ENCODE data around the gene CASP7.
A peak's percentile ranks its signal among the peaks of the same experiment; 100 is the strongest.

The CASP7 gene

DNA sequence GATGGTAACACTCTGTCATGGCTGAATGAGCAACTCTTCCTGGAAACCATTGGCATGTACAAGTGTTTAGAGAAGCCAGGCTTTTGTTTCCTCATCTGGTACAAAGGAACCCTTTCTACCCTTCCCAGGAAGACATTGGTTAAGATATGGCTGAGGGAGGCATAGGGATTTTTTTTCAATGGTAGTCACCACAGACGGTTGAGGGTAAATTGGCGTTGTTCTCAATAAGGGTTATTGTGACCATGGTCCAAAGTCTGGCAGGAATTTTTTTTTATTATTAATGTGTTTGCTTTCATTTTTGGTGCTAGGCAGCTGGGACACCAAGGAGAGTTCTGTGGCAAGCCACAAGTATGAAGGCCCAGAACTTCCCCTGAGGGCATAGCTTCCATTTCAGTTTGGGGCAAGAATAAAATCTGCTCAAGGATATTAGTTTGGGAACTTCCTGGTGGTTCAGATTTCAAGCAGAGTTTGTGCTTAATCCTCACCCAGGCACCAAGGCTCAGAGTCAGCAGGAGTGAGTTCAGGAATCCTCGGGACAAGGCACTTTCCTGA lies 71.5 kb downstream of the CASP7 start, which contains the start of gene PLEKHS1:
TSS of gene PLEKHS1 (plus strand) at position 502 of the 552 bp plus-strand sequence. CDS start 3,596 bp downstream, outside the sequence.
- H3K27me3 ChIP-seq (ENCODE audit: control insufficient read depth in 1 of 2, insufficient read depth in 1 of 2, low read length in 2 of 2), result peaks cover 0 to 4% of the 10 kb centered on the region in 2 experiments
- H2BK15ac ChIP-seq (ENCODE audit: low read depth, poor library complexity, severe bottlenecking), result no peak within 1 kb of the TSS
- H3K4ac ChIP-seq (ENCODE audit: low read depth in 1 of 2, low read length in 2 of 2), result no peak within 1 kb of the TSS
- WGBS, result 96% methylated on average over 3 of the region's 3 CpGs
- H2BK5ac ChIP-seq (ENCODE audit: low read depth, low read length, poor library complexity, severe bottlenecking), result no peak within 1 kb of the TSS
- H3K18ac ChIP-seq (ENCODE audit: low read depth in 1 of 2, low read length in 2 of 2), result no peak within 1 kb of the TSS
- H4K8ac ChIP-seq (ENCODE audit: low read length), result no peak within 1 kb of the TSS
- no peak within 1 kb of the TSS for H3K27ac ChIP-seq (ENCODE audit: low read length, poor library complexity, severe bottlenecking)
- H3K4me3 ChIP-seq (ENCODE audit: insufficient read depth in 1 of 2, low read depth in 1 of 2, low read length in 2 of 2), result no peak within 1 kb of the TSS
- no peak within 1 kb of the TSS for H2AK5ac ChIP-seq (ENCODE audit: low read length, severe bottlenecking)
- H3K4me2 ChIP-seq (ENCODE audit: low read length, poor library complexity, severe bottlenecking), result no peak within 1 kb of the TSS
- no peak within 1 kb of the TSS for H3K9ac ChIP-seq (ENCODE audit: low read length)
- H3K4me1 ChIP-seq (ENCODE audit: control insufficient read depth, insufficient read depth, low read depth, low read length), result no peaks in the 10 kb centered on the region
- no peak within 1 kb of the TSS for H2BK120ac ChIP-seq (ENCODE audit: low read depth, low read length)
- H3K79me1 ChIP-seq (replicated peaks; ENCODE audit: low read length, poor library complexity, severe bottlenecking), result no peaks in the 10 kb centered on the region
- H2AFZ ChIP-seq (ENCODE audit: low read depth, low read length), result no peak within 1 kb of the TSS
- H2BK12ac ChIP-seq (ENCODE audit: low read length in 2 of 2), result no peak within 1 kb of the TSS
- no peaks in the 10 kb centered on the region for H3K36me3 ChIP-seq (ENCODE audit: control insufficient read depth in 1 of 2, insufficient read depth in 2 of 2, low read depth in 1 of 2, low read length in 2 of 2)
- H3K23ac ChIP-seq (ENCODE audit: low read length in 2 of 2), result no peak within 1 kb of the TSS
- H4K91ac ChIP-seq (ENCODE audit: low read length), result no peak within 1 kb of the TSS
- H3K9me3 ChIP-seq (ENCODE audit: control insufficient read depth, low read length), result no peaks in the 10 kb centered on the region
- no peak within 1 kb of the TSS for H3K14ac ChIP-seq (ENCODE audit: low read length in 2 of 2)
- DNase-seq, result peak; percentile 37

DNA sequence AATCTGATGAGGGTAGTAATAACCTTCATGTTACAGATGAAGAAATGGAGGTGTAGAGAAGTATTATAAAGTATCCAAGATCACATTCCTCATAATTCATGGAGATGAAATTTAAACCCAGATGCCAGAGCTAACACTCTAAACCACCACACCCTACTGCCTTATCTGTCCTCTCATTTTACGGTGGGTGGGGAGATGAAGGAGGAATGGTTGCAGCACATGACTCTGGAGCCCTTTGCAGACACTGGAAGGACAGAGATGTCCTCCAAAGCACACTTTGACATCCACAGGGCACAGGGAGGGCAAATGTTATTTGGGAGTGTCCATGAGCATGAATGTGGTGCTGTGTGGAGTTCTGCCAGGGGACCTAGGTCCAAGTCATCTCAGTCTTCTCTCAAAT lies 72.8 kb downstream of the CASP7 start:
- Histone ChIP-seq H3K23ac (ENCODE audit: low read length in 2 of 2) (peak overlapping the region in 1 of 2 experiments; percentile 6), H2BK15ac (ENCODE audit: low read depth, poor library complexity, severe bottlenecking) (no peak overlapping the region), H2AFZ (ENCODE audit: low read depth, low read length) (no peak overlapping the region), H3K4me2 (ENCODE audit: low read length, poor library complexity, severe bottlenecking) (no peak overlapping the region), H3K79me1 (replicated peaks; ENCODE audit: low read length, poor library complexity, severe bottlenecking) (no peaks in the 10 kb centered on the region), H3K9me3 (ENCODE audit: control insufficient read depth, low read length) (no peaks in the 10 kb centered on the region), H4K8ac (ENCODE audit: low read length) (no peak overlapping the region), H3K4me1 (ENCODE audit: control insufficient read depth, insufficient read depth, low read depth, low read length) (no peaks in the 10 kb centered on the region), H2BK5ac (ENCODE audit: low read depth, low read length, poor library complexity, severe bottlenecking) (no peak overlapping the region), H3K27me3 (ENCODE audit: control insufficient read depth in 1 of 2, insufficient read depth in 1 of 2, low read length in 2 of 2) (peaks cover 0 to 4% of the 10 kb centered on the region in 2 experiments), H2AK5ac (ENCODE audit: low read length, severe bottlenecking) (no peak overlapping the region), H3K4ac (ENCODE audit: low read depth in 1 of 2, low read length in 2 of 2) (no peak overlapping the region), H3K36me3 (ENCODE audit: control insufficient read depth in 1 of 2, insufficient read depth in 2 of 2, low read depth in 1 of 2, low read length in 2 of 2) (no peaks in the 10 kb centered on the region), H2BK120ac (ENCODE audit: low read depth, low read length) (no peak overlapping the region), H2BK12ac (ENCODE audit: low read length in 2 of 2) (no peak overlapping the region), H4K91ac (ENCODE audit: low read length) (no peak overlapping the region), H3K27ac (ENCODE audit: low read length, poor library complexity, severe bottlenecking) (no peak overlapping the region), H3K4me3 (ENCODE audit: insufficient read depth in 1 of 2, low read depth in 1 of 2, low read length in 2 of 2) (no peak overlapping the region), H3K18ac (ENCODE audit: low read depth in 1 of 2, low read length in 2 of 2) (no peak overlapping the region), H3K9ac (ENCODE audit: low read length) (no peak overlapping the region), H3K14ac (ENCODE audit: low read length in 2 of 2) (no peak overlapping the region)
- no peak for DNase-seq
- WGBS, result 100% methylated on average over 1 of the region's 1 CpG

DNA sequence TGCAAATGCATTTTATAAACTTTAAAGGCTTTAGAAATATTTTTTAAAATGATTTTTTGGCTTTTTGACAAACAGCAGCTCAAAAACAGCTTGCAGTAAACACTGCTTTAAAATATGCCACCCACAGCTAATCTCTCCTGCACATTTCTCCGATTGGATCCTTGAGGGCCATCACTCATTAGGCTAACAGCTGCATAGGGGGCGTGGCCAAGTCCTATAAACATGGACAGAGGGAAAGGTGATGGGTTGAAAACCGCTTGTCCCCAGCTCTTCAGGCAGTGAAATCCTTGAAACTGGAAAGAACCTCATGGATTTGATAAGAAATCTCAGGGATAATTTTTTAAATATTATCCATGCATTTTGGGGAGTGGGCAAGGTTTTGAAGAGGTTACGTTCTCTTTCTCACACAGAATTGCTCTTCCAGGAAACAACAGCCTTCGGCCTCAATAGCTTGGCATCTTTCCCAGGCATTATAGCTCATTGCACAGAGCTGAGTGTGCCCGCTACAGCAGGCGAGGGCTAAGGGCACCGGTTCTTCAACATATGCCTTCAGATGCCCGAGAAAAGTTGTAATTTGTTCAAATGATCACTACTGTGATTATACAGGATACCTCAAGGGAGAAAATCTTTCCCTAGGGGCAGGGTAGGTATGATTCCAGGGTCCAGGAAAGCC lies 73.4 kb downstream of the CASP7 start:
- no peak overlapping the region for H2BK15ac ChIP-seq (ENCODE audit: low read depth, poor library complexity, severe bottlenecking)
- no peak overlapping the region for H4K91ac ChIP-seq (ENCODE audit: low read length)
- H3K9ac ChIP-seq (ENCODE audit: low read length), result no peak overlapping the region
- H3K27me3 ChIP-seq (ENCODE audit: control insufficient read depth in 1 of 2, insufficient read depth in 1 of 2, low read length in 2 of 2), result peaks cover 0 to 4% of the 10 kb centered on the region in 2 experiments
- no peaks in the 10 kb centered on the region for H3K4me1 ChIP-seq (ENCODE audit: control insufficient read depth, insufficient read depth, low read depth, low read length)
- no peaks in the 10 kb centered on the region for H3K36me3 ChIP-seq (ENCODE audit: control insufficient read depth in 1 of 2, insufficient read depth in 2 of 2, low read depth in 1 of 2, low read length in 2 of 2)
- H2BK5ac ChIP-seq (ENCODE audit: low read depth, low read length, poor library complexity, severe bottlenecking), result no peak overlapping the region
- H3K14ac ChIP-seq (ENCODE audit: low read length in 2 of 2), result no peak overlapping the region
- no peak overlapping the region for H3K4ac ChIP-seq (ENCODE audit: low read depth in 1 of 2, low read length in 2 of 2)
- no peak overlapping the region for H4K8ac ChIP-seq (ENCODE audit: low read length)
- WGBS, result 83% methylated on average over 8 of the region's 9 CpGs
- H3K27ac ChIP-seq (ENCODE audit: low read length, poor library complexity, severe bottlenecking), result no peak overlapping the region
- no peaks in the 10 kb centered on the region for H3K79me1 ChIP-seq (replicated peaks; ENCODE audit: low read length, poor library complexity, severe bottlenecking)
- no peak overlapping the region for H2BK12ac ChIP-seq (ENCODE audit: low read length in 2 of 2)
- DNase-seq, result no peak
- H3K4me3 ChIP-seq (ENCODE audit: insufficient read depth in 1 of 2, low read depth in 1 of 2, low read length in 2 of 2), result no peak overlapping the region
- H2BK120ac ChIP-seq (ENCODE audit: low read depth, low read length), result no peak overlapping the region
- no peak overlapping the region for H3K4me2 ChIP-seq (ENCODE audit: low read length, poor library complexity, severe bottlenecking)
- H3K18ac ChIP-seq (ENCODE audit: low read depth in 1 of 2, low read length in 2 of 2), result no peak overlapping the region
- no peak overlapping the region for H2AFZ ChIP-seq (ENCODE audit: low read depth, low read length)
- H3K23ac ChIP-seq (ENCODE audit: low read length in 2 of 2), result no peak overlapping the region
- no peak overlapping the region for H2AK5ac ChIP-seq (ENCODE audit: low read length, severe bottlenecking)
- H3K9me3 ChIP-seq (ENCODE audit: control insufficient read depth, low read length), result no peaks in the 10 kb centered on the region

- Histone ChIP-seq H4K91ac (ENCODE audit: low read length) (no peak overlapping the region), H3K4me2 (ENCODE audit: low read length, poor library complexity, severe bottlenecking) (no peak overlapping the region), H2AK5ac (ENCODE audit: low read length, severe bottlenecking) (no peak overlapping the region), H3K36me3 (ENCODE audit: control insufficient read depth in 1 of 2, insufficient read depth in 2 of 2, low read depth in 1 of 2, low read length in 2 of 2) (no peaks in the 10 kb centered on the region), H3K14ac (ENCODE audit: low read length in 2 of 2) (no peak overlapping the region), H2BK120ac (ENCODE audit: low read depth, low read length) (no peak overlapping the region), H3K4ac (ENCODE audit: low read depth in 1 of 2, low read length in 2 of 2) (no peak overlapping the region), H3K9me3 (ENCODE audit: control insufficient read depth, low read length) (no peaks in the 10 kb centered on the region), H3K4me3 (ENCODE audit: insufficient read depth in 1 of 2, low read depth in 1 of 2, low read length in 2 of 2) (no peak overlapping the region), H3K23ac (ENCODE audit: low read length in 2 of 2) (no peak overlapping the region), H3K27ac (ENCODE audit: low read length, poor library complexity, severe bottlenecking) (no peak overlapping the region), H3K79me1 (replicated peaks; ENCODE audit: low read length, poor library complexity, severe bottlenecking) (no peaks in the 10 kb centered on the region), H3K4me1 (ENCODE audit: control insufficient read depth, insufficient read depth, low read depth, low read length) (no peaks in the 10 kb centered on the region), H3K18ac (ENCODE audit: low read depth in 1 of 2, low read length in 2 of 2) (no peak overlapping the region), H4K8ac (ENCODE audit: low read length) (no peak overlapping the region), H3K9ac (ENCODE audit: low read length) (no peak overlapping the region), H2AFZ (ENCODE audit: low read depth, low read length) (no peak overlapping the region), H2BK12ac (ENCODE audit: low read length in 2 of 2) (no peak overlapping the region), H3K27me3 (ENCODE audit: control insufficient read depth in 1 of 2, insufficient read depth in 1 of 2, low read length in 2 of 2) (peaks cover 0 to 4% of the 10 kb centered on the region in 2 experiments), H2BK15ac (ENCODE audit: low read depth, poor library complexity, severe bottlenecking) (no peak overlapping the region), H2BK5ac (ENCODE audit: low read depth, low read length, poor library complexity, severe bottlenecking) (no peak overlapping the region)
- 89% methylated on average over 2 of the region's 3 CpGs for whole genome bisulfite sequencing
- no peak for DNase-seq
Observed at GRCh38 chr10:113754125-113754524, 74.4 kb downstream of the CASP7 start.

Measured in mesenchymal stem cell (in vitro differentiated cells and primary cell).